CD14-positive monocyte (primary cell): ENCODE results near the gene DNAH10. TPM values are rescaled to one million over a fixed set of nuclear protein-coding genes. Genes with fewer than 3 reads are reported as not detected.

Experiments
- DNase-seq, 3 donors: peaks; one replicate each; pipeline ENCODE4 v3.0.0-alpha.2; 2011 to 2022
- H2AFZ ChIP-seq: 2 replicates; pipeline ENCODE4 v1.6.0; 2012; ENCODE audit warnings: mild to moderate bottlenecking, low read depth, low read length, inconsistent platforms; ENCODE audit not compliant: insufficient read depth, poor library complexity, severe bottlenecking
- H3K27ac ChIP-seq, 2 donors: 1 replicate in 1 of 2; 2 replicates in 1 of 2; pipeline ENCODE4 v1.5.1; 2012 to 2013; ENCODE audit warnings: low read length in 2 of 2, control low read depth in 1 of 2, inconsistent platforms in 1 of 2, low read depth in 1 of 2, mild to moderate bottlenecking in 1 of 2
- H3K27me3 ChIP-seq, 2 donors: one replicate each; pipeline versions ENCODE4 v1.6.0 to v1.6.1; 2011 to 2013; ENCODE audit warnings: low read length in 2 of 2; ENCODE audit not compliant: control insufficient read depth in 2 of 2, insufficient read depth in 2 of 2
- H3K36me3 ChIP-seq, 2 donors: replicated peaks in 1 of 2; 1 replicate in 1 of 2; 2 replicates in 1 of 2; pipeline versions ENCODE4 v1.5.1 to v1.6.1; 2012 to 2013; ENCODE audit warnings: low read length in 2 of 2, control low read depth in 1 of 2, inconsistent platforms in 1 of 2, mild to moderate bottlenecking in 1 of 2; ENCODE audit not compliant: insufficient read depth in 2 of 2, control insufficient read depth in 1 of 2
- H3K4me1 ChIP-seq, 2 donors: 1 replicate in 1 of 2; 2 replicates in 1 of 2; pipeline versions ENCODE4 v1.5.1 to v1.6.1; 2012 to 2013; ENCODE audit warnings: low read length in 2 of 2, control low read depth in 1 of 2, inconsistent platforms in 1 of 2, mild to moderate bottlenecking in 1 of 2, moderate library complexity in 1 of 2; ENCODE audit not compliant: insufficient read depth in 2 of 2, control insufficient read depth in 1 of 2
- H3K4me2 ChIP-seq: replicated peaks from 2 replicates; pipeline ENCODE3; 2012; ENCODE audit warnings: low read length, moderate library complexity, mild to moderate bottlenecking; ENCODE audit not compliant: poor library complexity, severe bottlenecking; ENCODE audit errors: extremely low read depth
- H3K4me3 ChIP-seq, 3 experiments: fragments of 200-600 bp in 1 of 3; sonication (generic) in 1 of 3; replicated peaks in 1 of 3; 1 replicate in 2 of 3; 2 replicates in 1 of 3; pipeline ENCODE4 v1.5.1; 2011 to 2013; ENCODE audit warnings: low read length in 3 of 3, mild to moderate bottlenecking in 3 of 3, control low read depth in 2 of 3, low read depth in 2 of 3, inconsistent platforms in 1 of 3, moderate library complexity in 1 of 3
- H3K79me2 ChIP-seq: 2 replicates; pipeline ENCODE4 v1.6.0; 2012; ENCODE audit warnings: mild to moderate bottlenecking, control low read depth, inconsistent platforms, low read length, moderate library complexity; ENCODE audit not compliant: insufficient read depth
- H3K9ac ChIP-seq: 2 replicates; pipeline ENCODE4 v1.6.0; 2017; ENCODE audit warnings: low read length, mild to moderate bottlenecking; ENCODE audit not compliant: insufficient read depth, poor library complexity, severe bottlenecking
- H3K9me3 ChIP-seq, 2 donors: replicated peaks in 1 of 2; 1 replicate in 1 of 2; 2 replicates in 1 of 2; pipeline versions ENCODE4 v1.5.1 to v1.6.1; 2012 to 2013; ENCODE audit warnings: low read length in 2 of 2, control low read depth in 1 of 2; ENCODE audit not compliant: control insufficient read depth in 1 of 2, insufficient read depth in 1 of 2
- H4K20me1 ChIP-seq: 2 replicates; pipeline ENCODE4 v1.6.0; 2012; ENCODE audit warnings: mild to moderate bottlenecking, low read length, control low read depth, moderate library complexity; ENCODE audit not compliant: insufficient read depth
- H3K27ac Mint-ChIP-seq, 7 donors: one replicate each; pipeline ENCODE4 v1.8.0; 2020; ENCODE audit warnings: mild to moderate bottlenecking in 7 of 7, mixed read lengths in 7 of 7, moderate library complexity in 6 of 7, inconsistent platforms in 2 of 7
- H3K27me3 Mint-ChIP-seq, 3 donors: one replicate each; pipeline ENCODE4 v1.8.0; 2021 to 2022; ENCODE audit warnings: low read depth in 3 of 3, mild to moderate bottlenecking in 3 of 3, mixed read lengths in 3 of 3, moderate library complexity in 3 of 3, inconsistent platforms in 1 of 3
- H3K36me3 Mint-ChIP-seq, 2 donors: one replicate each; pipeline ENCODE4 v1.8.0; 2020; ENCODE audit warnings: mixed read lengths in 2 of 2, inconsistent platforms in 1 of 2, mild to moderate bottlenecking in 1 of 2
- H3K4me1 Mint-ChIP-seq: one replicate; pipeline ENCODE4 v1.8.0; 2020; ENCODE audit warnings: mild to moderate bottlenecking, mixed read lengths
- H3K4me3 Mint-ChIP-seq, 2 donors: one replicate each; pipeline ENCODE4 v1.8.0; 2020; ENCODE audit warnings: mild to moderate bottlenecking in 2 of 2, mixed read lengths in 2 of 2, moderate library complexity in 1 of 2
- H3K9me3 Mint-ChIP-seq, 7 donors: one replicate each; pipeline ENCODE4 v1.8.0; 2020 to 2022; ENCODE audit warnings: mixed read lengths in 7 of 7, mild to moderate bottlenecking in 6 of 7, moderate library complexity in 6 of 7, inconsistent platforms in 2 of 7
- CTCF ChIP-seq: fragments of 200-600 bp; IDR thresholded peaks from one replicate; pipeline ENCODE4 v1.8.0; 2022; ENCODE audit warnings: antibody characterized with exemption, mild to moderate bottlenecking
- WGBS: methylation state at CpG from one replicate; pipeline ENCODE4 v1.1.5; 2013; ENCODE audit warnings: missing lambda C conversion rate; ENCODE audit not compliant: insufficient coverage; 5-methylcytosine and 5-hydroxymethylcytosine counted together
- intact Hi-C, 2 donors: fragments of 100-400 bp; cut with micrococcal nuclease; formaldehyde crosslinking; loops; one replicate each; pipeline versions ENCODE4 v1.15.0 to v1.15.1; 2023
- polyA plus RNA-seq, 3 donors: library from polyadenylated mRNA; depleted of rRNA in 1 of 3; unstranded in 2 of 3; stranded (reverse) in 1 of 3; fragments of 300-500 nt in 2 of 3; fragments of >200 nt in 1 of 3; fragmentation: Illumina TruSeq in 2 of 3; gene quantifications; 1 replicate in 2 of 3; 2 replicates in 1 of 3; pipeline ENCODE4 v1.2.3, GENCODE V29; 2012 to 2021

The DNAH10 gene
- polyA plus RNA-seq, 3 donors = not detected

DNA sequence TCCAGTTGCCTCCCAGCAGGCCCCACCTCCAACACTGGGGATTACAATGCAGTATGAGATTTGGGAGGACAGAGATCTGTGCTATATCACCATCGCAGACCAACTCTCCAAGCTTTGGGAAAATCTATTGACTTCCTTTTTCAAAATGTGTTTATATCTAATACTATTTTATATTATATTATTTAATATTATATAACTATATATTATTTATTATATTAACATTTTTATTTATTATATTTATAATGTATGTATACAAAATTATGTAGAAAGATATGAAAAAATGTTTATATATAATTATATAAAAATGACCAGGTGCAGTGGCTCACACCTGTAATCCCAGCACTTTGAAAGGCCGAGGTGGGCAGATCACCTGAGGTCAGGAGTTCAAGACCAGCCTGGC is 36.4 kb downstream of the DNAH10 start:
- Mint-ChIP-seq H3K27me3 (peaks cover 0 to 10% (median 1%) of the 10 kb centered on the region in 3 donors), H3K36me3 (no peaks in the 10 kb centered on the region), H3K9me3 (no peaks in the 10 kb centered on the region), H3K27ac (no peak overlapping the region), H3K4me3 (no peak overlapping the region), H3K4me1 (no peaks in the 10 kb centered on the region)
- no peaks in the 10 kb centered on the region for H3K36me3 ChIP-seq
- no peaks in the 10 kb centered on the region for H4K20me1 ChIP-seq
- no peak for TF ChIP-seq CTCF
- H3K27ac ChIP-seq = no peak overlapping the region
- no peak overlapping the region for H2AFZ ChIP-seq
- no peaks in the 10 kb centered on the region for H3K79me2 ChIP-seq
- intact Hi-C loops = no loop called here
- no peaks in the 10 kb centered on the region for H3K4me1 ChIP-seq
- DNase-seq = no peak
- no peaks in the 10 kb centered on the region for H3K9me3 ChIP-seq
- no CpG with 5 or more reads among the region's 2 CpGs for WGBS
- no peaks in the 10 kb centered on the region for H3K27me3 ChIP-seq
- H3K4me2 ChIP-seq = no peak overlapping the region
- no peak overlapping the region for H3K9ac ChIP-seq
- H3K4me3 ChIP-seq = no peak overlapping the region

DNA sequence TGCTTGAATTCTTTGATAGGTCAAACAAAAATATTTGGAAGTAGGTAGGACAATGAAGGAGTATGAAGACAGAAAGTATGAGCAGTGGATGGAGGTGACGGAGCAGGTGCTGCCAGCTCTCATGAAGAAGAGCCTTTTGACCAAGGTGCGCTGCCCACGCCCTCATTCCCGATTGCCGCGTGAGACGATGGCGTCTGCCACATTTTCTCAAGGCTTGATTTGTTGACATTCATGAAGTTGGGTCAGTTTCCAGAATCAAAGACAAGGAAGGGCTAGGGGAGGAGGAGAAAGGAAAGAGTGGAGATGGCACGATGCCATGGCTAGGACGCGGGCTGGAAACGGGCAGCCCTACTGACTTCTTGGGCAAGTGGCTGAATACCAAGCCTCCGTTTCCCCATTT is 37.1 kb downstream of the DNAH10 start:
- Histone ChIP-seq H3K27me3 (no peaks in the 10 kb centered on the region), H3K4me3 (no peak overlapping the region), H4K20me1 (no peaks in the 10 kb centered on the region), H2AFZ (no peak overlapping the region), H3K4me1 (no peaks in the 10 kb centered on the region), H3K9ac (no peak overlapping the region), H3K4me2 (no peak overlapping the region), H3K36me3 (no peaks in the 10 kb centered on the region), H3K9me3 (no peaks in the 10 kb centered on the region), H3K79me2 (no peaks in the 10 kb centered on the region), H3K27ac (no peak overlapping the region)
- no peaks in the 10 kb centered on the region for H3K9me3 Mint-ChIP-seq
- H3K36me3 Mint-ChIP-seq = no peaks in the 10 kb centered on the region
- no peak overlapping the region for H3K27ac Mint-ChIP-seq
- intact Hi-C loops = no loop called here
- 100% methylated on average over 13 of the region's 13 CpGs for WGBS
- no peak for TF ChIP-seq CTCF
- H3K27me3 Mint-ChIP-seq = peaks cover 0 to 10% (median 1%) of the 10 kb centered on the region in 3 donors
- no peak overlapping the region for H3K4me3 Mint-ChIP-seq
- H3K4me1 Mint-ChIP-seq = no peaks in the 10 kb centered on the region
- DNase-seq = no peak
